Kidney capillary endothelial cell (primary cell): ENCODE results near the gene SYNPR.

Source experiments
- DNase-seq: peaks from one replicate; pipeline ENCODE4 v3.0.0-alpha.2; 2018; ENCODE audit warnings: low spot score

The SYNPR gene

GRCh38 chr3:63556401-63556800 is 278.3 kb downstream of the SYNPR start:
- no peak for DNase-seq

DNA sequence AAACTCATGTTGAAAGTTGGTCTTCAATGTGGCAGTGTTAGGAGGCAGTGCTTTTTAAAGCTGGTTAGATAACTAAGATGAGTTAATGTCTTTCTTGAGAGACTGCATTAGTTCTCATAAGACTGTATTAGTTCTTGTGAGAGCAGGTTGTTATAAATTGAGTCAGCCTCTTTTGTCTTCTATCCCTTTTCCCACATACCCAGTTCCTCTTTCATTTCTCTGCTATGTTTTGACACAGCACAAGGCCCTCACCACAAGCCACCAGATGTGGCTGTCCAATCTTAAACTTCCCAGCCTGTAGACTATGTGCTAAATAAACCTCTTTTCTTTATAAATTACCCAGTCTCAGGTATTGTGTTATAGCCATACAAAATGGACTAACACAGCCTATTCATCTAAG is 279.8 kb downstream of the SYNPR start:
- no peak for DNase-seq

DNA sequence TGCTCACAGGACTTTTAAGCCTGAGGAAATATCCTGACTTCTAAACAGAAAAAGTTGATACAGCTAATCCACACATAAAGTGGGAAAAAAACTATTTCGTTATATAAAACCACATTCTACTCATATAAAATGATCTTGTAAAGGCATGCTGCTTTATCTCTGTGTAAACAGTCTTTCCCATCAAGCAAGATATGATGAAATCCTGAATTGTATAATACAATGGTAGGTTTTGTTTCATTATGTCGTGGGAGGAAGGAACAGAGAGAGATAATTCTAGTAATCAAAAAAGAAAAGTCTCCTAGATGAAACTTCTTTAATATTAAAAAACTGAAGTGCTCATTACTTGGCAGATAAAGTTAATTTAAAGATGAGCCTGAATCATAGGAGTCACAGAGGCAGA is 281.8 kb downstream of the SYNPR start:
- no peak for DNase-seq

DNA sequence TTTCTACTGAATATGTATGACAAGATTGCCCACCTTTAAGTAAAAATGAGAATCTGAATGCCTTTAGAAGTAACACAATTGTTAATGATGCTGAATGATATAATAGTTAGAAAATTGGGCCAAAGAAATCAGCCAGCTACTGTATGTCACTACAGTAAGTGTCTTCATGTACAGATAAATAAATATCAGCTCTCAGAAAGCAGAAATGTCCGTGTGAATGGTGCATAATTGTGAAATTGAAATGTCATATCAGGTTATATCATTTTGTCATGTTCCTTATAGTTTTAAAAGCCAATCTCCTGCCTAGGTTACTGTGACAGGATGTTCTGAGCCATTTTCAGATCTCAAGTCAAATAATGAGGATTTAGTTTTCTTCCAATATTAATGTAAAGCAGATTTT is 283.8 kb downstream of the SYNPR start:
- DNase-seq = no peak

DNA sequence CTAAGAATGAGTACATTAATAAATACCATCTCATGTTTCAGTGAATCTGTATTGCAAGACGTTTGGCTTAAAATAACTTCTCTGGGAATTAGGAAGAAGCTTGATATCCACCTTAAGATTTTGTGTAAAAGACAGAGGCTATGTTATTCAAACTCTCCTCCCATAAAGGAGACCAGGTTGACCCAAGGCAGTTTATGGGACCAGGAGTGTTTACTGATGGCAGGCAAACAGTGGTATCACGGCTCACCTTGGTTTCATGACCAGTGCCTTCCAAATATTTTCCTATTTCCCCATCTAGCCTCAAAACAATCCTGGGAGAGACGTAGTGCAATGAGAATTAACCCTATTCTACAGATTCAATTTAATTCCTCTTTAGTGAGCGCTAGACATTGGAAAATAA is 284.2 kb downstream of the SYNPR start:
- DNase-seq = no peak

- DNase-seq = no peak
These were observed 285.5 kb downstream of the SYNPR start for GRCh38 chr3:63563572-63563971.

DNA sequence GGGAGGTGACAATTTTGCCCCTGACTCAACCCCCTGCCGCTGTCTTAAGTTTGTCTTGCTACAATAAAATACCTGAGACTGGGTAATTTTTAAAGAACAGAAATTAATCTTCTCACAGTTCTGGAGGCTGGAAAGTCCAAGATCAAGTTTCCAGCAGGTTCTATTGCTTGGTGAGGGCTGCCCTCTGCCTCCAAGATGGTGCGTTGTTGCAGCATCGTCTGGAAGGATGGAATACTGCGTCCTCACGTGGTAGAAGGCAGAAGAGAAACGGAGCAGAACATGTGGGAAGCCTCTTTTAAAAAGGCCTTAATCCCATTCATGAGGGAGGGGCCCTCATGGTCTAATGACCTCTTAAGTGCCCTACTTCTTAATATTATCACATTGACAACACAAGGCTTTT is 287.1 kb downstream of the SYNPR start:
- no peak for DNase-seq

DNA sequence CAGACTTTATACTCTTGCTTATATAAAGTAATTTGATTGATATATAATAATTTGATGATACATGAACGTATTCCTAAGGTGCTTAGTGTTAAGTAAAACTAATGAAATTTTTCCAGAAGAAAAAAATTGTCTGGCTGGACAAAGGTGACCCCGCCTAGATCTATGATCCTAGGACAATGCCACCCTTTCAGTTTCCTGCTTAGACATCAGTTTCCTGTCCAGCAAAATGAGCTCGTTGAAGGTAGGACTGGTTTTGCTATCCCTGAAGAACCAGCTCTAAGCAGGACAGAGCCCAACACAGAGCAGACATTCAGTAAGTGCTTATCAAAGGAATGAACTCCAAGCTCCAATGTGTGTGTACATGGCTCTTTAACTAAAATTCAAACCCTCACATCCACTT is 293.6 kb downstream of the SYNPR start:
- DNase-seq = no peak

- no peak for DNase-seq
These were observed 298.7 kb downstream of the SYNPR start for GRCh38 chr3:63576846-63577245.

- DNase-seq = no peak
These were observed 300.8 kb downstream of the SYNPR start for GRCh38 chr3:63578858-63579257.

DNA sequence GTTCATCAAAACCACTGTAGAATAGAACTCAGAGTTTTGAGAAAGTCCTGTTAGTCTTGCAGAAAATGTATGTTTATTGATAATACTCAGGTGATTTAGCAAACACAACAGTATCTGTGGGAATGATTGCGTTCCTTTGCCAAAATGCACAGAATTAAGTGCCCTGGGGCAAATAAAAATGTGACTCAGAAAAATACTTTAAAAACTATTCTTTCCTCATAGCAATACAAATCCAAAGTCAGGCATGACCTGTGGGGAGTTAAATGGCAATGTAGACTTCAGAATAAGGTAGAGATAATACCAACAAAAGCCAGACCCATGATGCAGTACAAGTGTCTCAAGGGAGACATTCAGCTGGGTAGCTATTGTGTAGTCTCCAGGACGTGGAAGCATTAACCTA is 302.0 kb downstream of the SYNPR start:
- DNase-seq = no peak

DNA sequence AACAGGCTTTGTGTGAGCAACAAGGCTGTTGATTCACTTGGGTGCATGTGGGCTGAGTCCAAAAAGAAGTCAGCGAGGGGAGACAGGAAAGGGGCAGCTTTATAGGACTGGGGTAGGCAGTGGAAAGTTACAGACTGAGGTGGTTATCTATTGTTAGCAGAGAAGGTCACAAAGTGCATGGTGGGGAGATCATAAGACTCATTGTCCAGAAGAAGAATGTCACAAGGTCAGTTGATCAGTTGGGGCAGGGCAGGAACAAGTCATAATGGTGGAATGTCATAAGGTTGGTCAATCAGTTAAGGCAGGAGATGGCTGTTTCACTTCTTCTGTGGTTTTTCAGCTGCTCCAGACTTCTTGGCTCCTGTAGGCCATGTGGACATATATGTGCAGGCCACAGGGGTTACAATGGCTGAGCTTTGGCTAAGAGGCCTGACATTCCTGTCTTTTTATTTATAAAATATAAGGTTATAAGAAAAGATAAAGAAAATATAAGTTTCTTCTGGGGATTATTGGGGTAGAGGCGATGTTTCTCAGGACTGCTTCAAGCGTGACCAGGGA is 304.9 kb downstream of the SYNPR start:
- no peak for DNase-seq

DNA sequence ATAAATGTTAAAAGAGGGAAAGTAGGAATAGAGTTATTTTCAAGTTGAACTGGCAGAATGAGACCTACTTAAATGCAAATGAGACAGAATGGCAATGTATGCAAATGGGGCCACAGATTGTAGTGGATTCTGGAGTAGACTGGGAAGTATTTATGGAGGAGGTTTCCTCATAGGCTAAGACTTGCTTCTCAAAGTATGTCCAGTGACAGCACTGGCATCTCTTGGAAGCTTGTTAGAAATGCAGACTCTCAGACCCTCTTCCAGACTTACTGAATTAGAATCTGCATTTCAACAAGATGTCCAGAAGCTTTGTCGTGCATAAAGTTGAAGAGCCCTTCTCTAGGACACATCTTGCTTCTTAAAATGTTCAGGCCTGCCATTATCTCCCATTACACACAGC is 306.6 kb downstream of the SYNPR start:
- DNase-seq = no peak

GRCh38 chr3:63585927-63586326 is 307.8 kb downstream of the SYNPR start:
- DNase-seq = no peak

DNA sequence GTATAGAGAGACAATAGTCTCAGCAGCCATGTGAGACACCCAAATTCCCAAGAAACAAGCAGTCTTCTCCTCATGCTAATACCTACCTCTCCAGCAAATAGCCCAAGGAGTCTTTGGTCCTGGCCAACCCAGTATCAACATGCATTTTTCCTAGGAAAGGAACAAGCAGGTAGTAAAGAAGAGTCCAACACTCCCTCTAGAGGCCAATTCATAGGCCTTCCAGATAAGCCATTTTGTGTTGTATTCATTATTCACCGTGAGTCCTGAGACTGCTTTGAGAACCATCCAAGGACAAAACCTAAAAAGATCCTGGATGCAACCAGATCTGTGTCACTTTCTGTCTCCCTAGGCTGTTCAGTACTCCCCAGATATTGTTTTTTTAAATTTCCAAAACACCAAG is 310.8 kb downstream of the SYNPR start:
- DNase-seq = no peak

GRCh38 chr3:63593779-63594178 is 315.7 kb downstream of the SYNPR start:
- no peak for DNase-seq

DNA sequence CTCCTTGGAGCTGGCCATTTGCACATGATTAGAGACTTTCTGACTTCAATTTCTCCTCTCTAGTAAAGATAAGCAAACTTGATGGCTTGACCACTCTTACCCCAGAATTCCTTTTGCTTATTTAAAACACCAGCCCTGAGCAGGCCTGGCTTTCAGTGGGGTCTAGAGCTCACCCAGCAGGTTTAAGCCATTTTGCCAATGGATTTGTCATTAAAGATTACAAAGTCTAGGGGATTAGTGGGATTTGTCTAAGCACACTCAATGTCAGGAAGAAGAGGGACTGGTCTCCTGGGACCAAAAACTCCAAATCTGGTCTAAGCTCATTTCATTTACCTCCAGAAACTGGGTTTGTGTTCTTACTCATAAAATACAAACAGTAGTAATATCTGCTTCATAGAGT is 317.1 kb downstream of the SYNPR start:
- no peak for DNase-seq

GRCh38 chr3:63597019-63597418 is 318.9 kb downstream of the SYNPR start:
- no peak for DNase-seq

- no peak for DNase-seq
These were observed 329.6 kb downstream of the SYNPR start for GRCh38 chr3:63607716-63608115.

DNA sequence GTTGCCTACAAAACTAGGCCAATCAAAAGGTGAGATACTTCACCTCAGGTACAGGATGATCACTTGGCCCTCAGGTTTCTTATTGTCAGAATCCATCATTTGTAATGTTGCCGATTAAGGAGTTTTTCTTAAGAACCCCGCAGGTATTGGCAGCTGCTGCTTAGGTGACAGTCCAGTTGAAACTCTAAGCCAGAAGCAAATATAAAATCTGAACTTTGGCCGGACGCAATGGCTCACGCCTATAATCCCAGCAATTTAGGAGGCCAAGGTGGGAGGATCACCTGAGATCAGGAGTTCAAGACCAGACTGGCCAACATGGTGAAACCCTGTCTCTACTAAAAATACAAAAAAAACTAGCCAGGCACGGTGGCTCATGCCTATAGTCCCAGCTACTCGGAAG is 331.3 kb downstream of the SYNPR start:
- DNase-seq = no peak

GRCh38 chr3:63609834-63610233 is 331.7 kb downstream of the SYNPR start:
- DNase-seq = no peak

DNA sequence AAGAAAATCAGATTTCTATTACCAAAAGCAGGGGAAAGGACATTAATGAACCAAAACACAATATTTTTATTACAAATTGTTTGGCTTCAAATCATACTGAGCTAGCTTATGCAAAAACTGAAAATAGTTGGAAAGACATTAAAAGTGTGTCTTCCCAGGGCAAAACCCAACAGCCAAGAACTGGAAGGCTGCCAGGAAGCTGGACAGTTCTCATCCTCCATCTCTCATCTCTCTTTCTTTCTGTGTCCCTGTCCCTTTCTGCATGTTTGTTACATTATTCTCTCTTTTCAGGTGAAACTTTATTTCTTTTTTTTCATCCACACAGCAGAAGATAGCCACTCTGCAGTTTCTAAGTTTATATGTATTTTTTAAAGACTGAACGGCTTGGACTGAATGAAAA is 333.3 kb downstream of the SYNPR start:
- DNase-seq = no peak

DNA sequence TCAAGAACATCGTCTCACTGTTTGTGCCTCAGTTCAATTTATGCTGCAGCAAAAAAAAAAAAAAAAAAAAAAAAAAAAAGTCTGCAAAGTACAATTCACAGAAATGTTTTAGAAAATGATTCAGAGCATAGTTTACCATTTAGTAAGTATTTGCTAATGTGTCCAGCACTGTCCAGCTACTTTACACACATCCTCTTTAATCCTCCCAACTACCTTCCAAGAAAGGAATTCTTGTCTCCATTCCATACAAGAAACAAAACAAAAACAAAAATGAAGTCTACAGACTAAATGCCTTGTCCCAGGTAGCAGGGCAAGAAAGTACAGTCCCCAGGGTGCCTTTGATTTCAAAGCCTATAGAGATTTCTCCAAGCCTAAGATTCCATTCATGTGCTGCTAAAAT is 335.5 kb downstream of the SYNPR start:
- DNase-seq = no peak

GRCh38 chr3:63617391-63617790 is 339.3 kb downstream of the SYNPR start:
- DNase-seq = no peak

- DNase-seq = peak; percentile 96
These were observed 346.9 kb downstream of the SYNPR start for GRCh38 chr3:63624941-63625560.
